Fibroblast of lung (primary cell): ENCODE data around the gene IGF1. TPM values are rescaled to one million over a fixed set of nuclear protein-coding genes. Genes with fewer than 3 reads are reported as not detected.

Source experiments
- DNase-seq, 2 donors: peaks; one replicate each; pipeline versions ENCODE4 v3.0.0 to v3.0.0-alpha.2; 2010; ENCODE audit warnings: low read depth in 2 of 2
- H2AFZ ChIP-seq: 2 replicates; pipeline ENCODE4 v1.5.1; 2012; ENCODE audit warnings: low read length, control low read depth, inconsistent platforms
- H3K27ac ChIP-seq: 2 replicates; pipeline ENCODE4 v1.5.1; 2011; ENCODE audit warnings: low read length, control low read depth; ENCODE audit not compliant: insufficient read depth
- H3K27me3 ChIP-seq: 2 replicates; pipeline ENCODE4 v1.5.1; 2011; ENCODE audit warnings: mild to moderate bottlenecking, low read length; ENCODE audit not compliant: control insufficient read depth, insufficient read depth
- H3K36me3 ChIP-seq: 2 replicates; pipeline ENCODE4 v1.5.1; 2011; ENCODE audit warnings: low read length; ENCODE audit not compliant: control insufficient read depth, insufficient read depth
- H3K4me1 ChIP-seq: 2 replicates; pipeline ENCODE4 v1.5.1; 2011; ENCODE audit warnings: low read length; ENCODE audit not compliant: control insufficient read depth, insufficient read depth; ENCODE audit errors: extremely low read depth
- H3K4me2 ChIP-seq: 2 replicates; pipeline ENCODE4 v1.5.1; 2011; ENCODE audit warnings: low read length, control low read depth; ENCODE audit not compliant: insufficient read depth; ENCODE audit errors: extremely low read depth
- H3K4me3 ChIP-seq, 4 experiments: fragments of 200-600 bp in 1 of 4; sonication (generic) in 1 of 4; replicated peaks in 1 of 4; 2 replicates each; pipeline ENCODE4 v1.5.1; 2011 to 2016; ENCODE audit warnings: low read length in 4 of 4, low read depth in 3 of 4, mild to moderate bottlenecking in 3 of 4, control low read depth in 2 of 4, inconsistent platforms in 1 of 4, mixed read lengths in 1 of 4; ENCODE audit not compliant: insufficient read depth in 1 of 4; ENCODE audit errors: control extremely low read depth in 1 of 4
- H3K79me2 ChIP-seq: 2 replicates; pipeline ENCODE4 v1.5.1; 2012; ENCODE audit warnings: mild to moderate bottlenecking, low read length, inconsistent platforms; ENCODE audit not compliant: control insufficient read depth, insufficient read depth
- H3K9ac ChIP-seq: 2 replicates; pipeline ENCODE4 v1.5.1; 2011; ENCODE audit warnings: mild to moderate bottlenecking, low read length, control low read depth; ENCODE audit not compliant: insufficient read depth
- H3K9me3 ChIP-seq: 2 replicates; pipeline ENCODE4 v1.5.1; 2012; ENCODE audit warnings: low read depth, low read length; ENCODE audit not compliant: control insufficient read depth, insufficient read depth
- H4K20me1 ChIP-seq: 2 replicates; pipeline ENCODE4 v1.5.1; 2011; ENCODE audit warnings: low read length; ENCODE audit not compliant: control insufficient read depth, insufficient read depth; ENCODE audit errors: extremely low read depth
- EZH2 ChIP-seq: IDR thresholded peaks from 2 replicates; pipeline ENCODE4 v1.5.1; 2012; ENCODE audit warnings: low read length, control low read depth, mild to moderate bottlenecking; ENCODE audit errors: missing control alignments
- polyA plus RNA-seq, 2 donors: library from polyadenylated mRNA; depleted of rRNA in 1 of 2; stranded (reverse) in 1 of 2; unstranded in 1 of 2; fragments of >200 nt; gene quantifications; 2 replicates each; pipeline ENCODE4 v1.2.1, GENCODE V29; 2011 to 2012; ENCODE audit warnings: missing spikeins in 1 of 2
- total RNA-seq: library from RNA; depleted of rRNA; stranded (reverse); fragments of >200 nt; gene quantifications from 2 replicates; pipeline ENCODE4 v1.2.1, GENCODE V29; 2014
- TF ChIP-seq, protein P1 (sequence below), 2 donors: IDR thresholded peaks in 1 of 2; conservative IDR thresholded peaks in 1 of 2; 1 replicate in 1 of 2; 2 replicates in 1 of 2; pipeline ENCODE4 v1.5.1; 2011 to 2012; ENCODE audit warnings: low read length in 2 of 2, control low read depth in 1 of 2, inconsistent platforms in 1 of 2, low read depth in 1 of 2, mild to moderate bottlenecking in 1 of 2

The IGF1 gene
- total and polyA plus RNA-seq, 2 donors (not counting 1 experiment from before 2014, with no cell fraction given): 0.05 to 0.83 TPM

GRCh38 chr12:102496591-102496990, 16.2 kb upstream of the IGF1 start:
- H3K4me3 ChIP-seq: no peak overlapping the region
- H3K4me1 ChIP-seq: no peaks in the 10 kb centered on the region
- H4K20me1 ChIP-seq: no peaks in the 10 kb centered on the region
- no peak for DNase-seq
- H2AFZ ChIP-seq: no peak overlapping the region
- H3K27ac ChIP-seq: no peak overlapping the region
- no peak overlapping the region for H3K4me2 ChIP-seq
- no peaks in the 10 kb centered on the region for H3K36me3 ChIP-seq
- H3K9me3 ChIP-seq: no peaks in the 10 kb centered on the region
- H3K9ac ChIP-seq: no peak overlapping the region
- H3K79me2 ChIP-seq: no peaks in the 10 kb centered on the region
- TF ChIP-seq, protein P1, sequence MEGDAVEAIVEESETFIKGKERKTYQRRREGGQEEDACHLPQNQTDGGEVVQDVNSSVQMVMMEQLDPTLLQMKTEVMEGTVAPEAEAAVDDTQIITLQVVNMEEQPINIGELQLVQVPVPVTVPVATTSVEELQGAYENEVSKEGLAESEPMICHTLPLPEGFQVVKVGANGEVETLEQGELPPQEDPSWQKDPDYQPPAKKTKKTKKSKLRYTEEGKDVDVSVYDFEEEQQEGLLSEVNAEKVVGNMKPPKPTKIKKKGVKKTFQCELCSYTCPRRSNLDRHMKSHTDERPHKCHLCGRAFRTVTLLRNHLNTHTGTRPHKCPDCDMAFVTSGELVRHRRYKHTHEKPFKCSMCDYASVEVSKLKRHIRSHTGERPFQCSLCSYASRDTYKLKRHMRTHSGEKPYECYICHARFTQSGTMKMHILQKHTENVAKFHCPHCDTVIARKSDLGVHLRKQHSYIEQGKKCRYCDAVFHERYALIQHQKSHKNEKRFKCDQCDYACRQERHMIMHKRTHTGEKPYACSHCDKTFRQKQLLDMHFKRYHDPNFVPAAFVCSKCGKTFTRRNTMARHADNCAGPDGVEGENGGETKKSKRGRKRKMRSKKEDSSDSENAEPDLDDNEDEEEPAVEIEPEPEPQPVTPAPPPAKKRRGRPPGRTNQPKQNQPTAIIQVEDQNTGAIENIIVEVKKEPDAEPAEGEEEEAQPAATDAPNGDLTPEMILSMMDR (conservative IDR thresholded peaks at IDR 0.05 in 1 of 2, IDR thresholded peaks at IDR 0.05 in 1 of 2; ENCODE audit: low read depth in 1 of 2, low read length in 2 of 2): no peak
- no peak for TF ChIP-seq EZH2
- no peaks in the 10 kb centered on the region for H3K27me3 ChIP-seq

GRCh38 chr12:102487226-102487625, 6.9 kb upstream of the IGF1 start:
- Histone ChIP-seq H3K36me3 (no peaks in the 10 kb centered on the region), H3K27me3 (no peaks in the 10 kb centered on the region), H3K4me1 (no peaks in the 10 kb centered on the region), H3K79me2 (no peaks in the 10 kb centered on the region), H3K27ac (no peak overlapping the region), H3K9me3 (no peaks in the 10 kb centered on the region), H3K4me3 (no peak overlapping the region), H3K9ac (no peak overlapping the region), H4K20me1 (no peaks in the 10 kb centered on the region), H2AFZ (no peak overlapping the region), H3K4me2 (no peak overlapping the region)
- TF ChIP-seq, protein P1 (conservative IDR thresholded peaks at IDR 0.05 in 1 of 2, IDR thresholded peaks at IDR 0.05 in 1 of 2; ENCODE audit: low read depth in 1 of 2, low read length in 2 of 2): no peak
- no peak for TF ChIP-seq EZH2
- DNase-seq: no peak

GRCh38 chr12:102486153-102486552, 5.8 kb upstream of the IGF1 start:
- Histone ChIP-seq H2AFZ (no peak overlapping the region), H3K9me3 (no peaks in the 10 kb centered on the region), H3K79me2 (no peaks in the 10 kb centered on the region)

More at GRCh38 chr12:102486153-102486552, 5.8 kb upstream of the IGF1 start:
- H3K27me3 ChIP-seq: no peaks in the 10 kb centered on the region
- no peak overlapping the region for H3K4me2 ChIP-seq
- H3K36me3 ChIP-seq: no peaks in the 10 kb centered on the region
- DNase-seq: no peak
- no peak overlapping the region for H3K27ac ChIP-seq
- H3K4me3 ChIP-seq: no peak overlapping the region
- no peaks in the 10 kb centered on the region for H4K20me1 ChIP-seq
- no peaks in the 10 kb centered on the region for H3K4me1 ChIP-seq
- no peak overlapping the region for H3K9ac ChIP-seq
- TF ChIP-seq, protein P1 (conservative IDR thresholded peaks at IDR 0.05 in 1 of 2, IDR thresholded peaks at IDR 0.05 in 1 of 2; ENCODE audit: low read depth in 1 of 2, low read length in 2 of 2): no peak
- TF ChIP-seq EZH2: no peak
